Thoracic aorta (tissue), 2 donors: ENCODE results near the gene PTPRJ. TPM values are rescaled to one million over a fixed set of nuclear protein-coding genes. Genes with fewer than 3 reads are reported as not detected.

Experiments used
- ATAC-seq: fragments of 150-250 bp; one replicate; pipeline ENCODE4 v1.8.0; 2017; ENCODE audit warnings: low read depth; ENCODE audit not compliant: insufficient number of reproducible peaks, low FRiP score
- DNase-seq: peaks from one replicate; pipeline ENCODE4 v3.0.0-alpha.2; 2020; ENCODE audit warnings: low spot score
- H3K27ac ChIP-seq, 2 donors: fragments of 200-600 bp; sonication (generic); 1 replicate in 1 of 2; 2 replicates in 1 of 2; pipeline ENCODE4 v1.5.1; 2016; ENCODE audit warnings: mild to moderate bottlenecking in 2 of 2, moderate library complexity in 2 of 2
- H3K27me3 ChIP-seq: fragments of 200-600 bp; sonication (generic); replicated peaks from 2 replicates; pipeline ENCODE4 v1.6.0; 2016; ENCODE audit warnings: mild to moderate bottlenecking; ENCODE audit not compliant: insufficient read depth
- H3K36me3 ChIP-seq: fragments of 200-600 bp; sonication (generic); one replicate; pipeline ENCODE4 v1.5.1; 2016
- H3K4me1 ChIP-seq, 2 donors: fragments of 200-600 bp; sonication (generic); 1 replicate in 1 of 2; 2 replicates in 1 of 2; pipeline versions ENCODE4 v1.5.1 to v1.6.0; 2016; ENCODE audit warnings: low read depth in 2 of 2, mild to moderate bottlenecking in 1 of 2; ENCODE audit not compliant: control insufficient read depth in 1 of 2
- H3K4me3 ChIP-seq: fragments of 200-600 bp; sonication (generic); 2 replicates; pipeline ENCODE4 v1.5.1; 2016; ENCODE audit warnings: mild to moderate bottlenecking
- H3K9me3 ChIP-seq: fragments of 200-600 bp; sonication (generic); 2 replicates; pipeline ENCODE4 v1.5.1; 2016
- CTCF ChIP-seq: fragments of 200-600 bp; sonication (generic); IDR thresholded peaks from one replicate; pipeline ENCODE4 v1.5.1; 2019; ENCODE audit warnings: antibody characterized with exemption
- total RNA-seq, 2 donors: library from RNA; depleted of rRNA; stranded (reverse); fragments of >200 nt; gene quantifications; one replicate each; pipeline versions ENCODE4 v1.1.0 to v1.2.3, GENCODE V29; 2016

PTPRJ gene
- total RNA-seq, 2 donors from 2014 or later, result 20.4 to 20.9 TPM

GRCh38 chr11:48041877-48042695 lies 61.7 kb downstream of the PTPRJ start:
- H3K27me3 ChIP-seq, result no peaks in the 10 kb centered on the region
- H3K4me1 ChIP-seq, result peaks cover 3 to 9% of the 10 kb centered on the region in 2 donors
- DNase-seq (no peak), ATAC-seq (no peak)
- no peak overlapping the region for H3K4me3 ChIP-seq
- no peak for TF ChIP-seq CTCF
- no peaks in the 10 kb centered on the region for H3K36me3 ChIP-seq
- no peaks in the 10 kb centered on the region for H3K9me3 ChIP-seq
- no peak overlapping the region for H3K27ac ChIP-seq

- Histone ChIP-seq H3K27me3 (no peaks in the 10 kb centered on the region), H3K9me3 (no peaks in the 10 kb centered on the region), H3K36me3 (no peaks in the 10 kb centered on the region), H3K27ac (no peak overlapping the region), H3K4me1 (peaks cover 3 to 9% of the 10 kb centered on the region in 2 donors), H3K4me3 (no peak overlapping the region)
- ATAC-seq (no peak), DNase-seq (no peak)
- TF ChIP-seq CTCF, result no peak
Measured at GRCh38 chr11:48043111-48043990, 63.0 kb downstream of the PTPRJ start.

DNA sequence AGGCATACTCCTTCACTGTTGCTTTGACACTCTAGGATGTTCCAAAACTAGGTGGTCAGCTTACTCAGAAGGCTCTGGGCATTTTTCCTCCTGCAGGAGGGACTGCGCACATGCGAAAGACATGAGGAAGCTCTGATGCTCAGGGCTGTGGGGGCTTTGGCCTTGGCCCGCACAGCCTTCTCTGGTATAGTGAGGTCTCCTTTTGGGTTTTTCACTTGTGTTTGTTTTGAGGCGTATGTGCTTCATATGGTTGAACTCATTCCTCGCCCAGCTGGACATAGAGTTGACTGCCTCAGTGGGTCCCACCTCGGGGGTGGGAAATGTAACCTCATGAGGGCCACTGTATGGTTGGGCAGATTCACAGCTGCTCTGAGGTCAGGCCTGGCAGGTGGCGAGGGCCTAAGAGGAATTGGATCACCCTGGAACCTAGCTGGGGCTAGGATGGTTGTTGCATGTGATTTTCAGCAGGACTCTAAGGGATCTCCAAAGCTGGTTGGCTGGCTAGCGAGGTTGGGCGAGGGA lies 63.7 kb downstream of the PTPRJ start:
- DNase-seq, result no peak
- TF ChIP-seq CTCF, result no peak
- no peak overlapping the region for H3K27ac ChIP-seq
- H3K4me1 ChIP-seq, result peaks cover 4 to 9% of the 10 kb centered on the region in 2 donors
- ATAC-seq, result no peak
- H3K36me3 ChIP-seq, result no peaks in the 10 kb centered on the region
- H3K9me3 ChIP-seq, result no peaks in the 10 kb centered on the region
- H3K4me3 ChIP-seq, result no peak overlapping the region
- H3K27me3 ChIP-seq, result no peaks in the 10 kb centered on the region

GRCh38 chr11:48044577-48044976 lies 64.2 kb downstream of the PTPRJ start:
- H3K27me3 ChIP-seq, result no peaks in the 10 kb centered on the region
- H3K4me3 ChIP-seq, result no peak overlapping the region
- ATAC-seq (no peak), DNase-seq (no peak)
- H3K4me1 ChIP-seq, result peaks cover 6 to 9% of the 10 kb centered on the region in 2 donors
- no peak for TF ChIP-seq CTCF
- H3K36me3 ChIP-seq, result no peaks in the 10 kb centered on the region
- no peaks in the 10 kb centered on the region for H3K9me3 ChIP-seq
- no peak overlapping the region for H3K27ac ChIP-seq

DNA sequence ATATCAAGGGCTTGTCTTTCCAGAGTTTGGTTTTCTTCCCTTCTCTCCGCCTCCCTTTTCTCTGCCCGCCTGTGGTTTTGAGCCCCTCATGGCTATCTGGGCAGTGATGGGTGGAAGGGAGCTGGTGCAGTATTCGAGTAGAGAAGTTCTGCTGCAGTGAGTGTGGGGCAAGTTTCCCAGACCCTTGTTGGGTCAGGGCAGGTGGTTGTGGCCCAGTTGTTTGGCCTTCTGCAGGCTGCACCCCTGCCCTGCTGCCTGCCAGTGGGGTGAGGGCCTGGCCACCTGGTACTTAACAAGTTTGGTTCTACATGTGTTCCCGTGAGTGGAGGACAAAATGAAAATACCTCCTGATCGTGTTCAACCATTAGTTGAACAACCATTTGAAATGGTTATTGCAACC lies 65.2 kb downstream of the PTPRJ start:
- peaks cover 6 to 9% of the 10 kb centered on the region in 2 donors for H3K4me1 ChIP-seq
- no peak overlapping the region for H3K27ac ChIP-seq
- DNase-seq (no peak), ATAC-seq (no peak)
- no peaks in the 10 kb centered on the region for H3K36me3 ChIP-seq
- H3K9me3 ChIP-seq, result no peaks in the 10 kb centered on the region
- H3K4me3 ChIP-seq, result no peak overlapping the region
- H3K27me3 ChIP-seq, result no peaks in the 10 kb centered on the region
- no peak for TF ChIP-seq CTCF
